DOHH2 (cell line): ENCODE results near the gene CEP63.

ENCODE experiments used
- EZH2phosphoT487 ChIP-seq: fragments of 200-600 bp; sonication (generic); IDR thresholded peaks from 2 replicates; pipeline ENCODE4 v1.6.1; 2017; ENCODE audit warnings: borderline replicate concordance, mild to moderate bottlenecking, antibody characterized with exemption, low read length, moderate library complexity, mixed read lengths
- TF ChIP-seq, protein P1 (sequence below): fragments of 200-600 bp; sonication (generic); IDR thresholded peaks from one replicate; pipeline ENCODE4 v1.5.1; 2014; ENCODE audit warnings: antibody characterized with exemption, mild to moderate bottlenecking, low read depth, low read length; ENCODE audit not compliant: poor library complexity, severe bottlenecking

DNA sequence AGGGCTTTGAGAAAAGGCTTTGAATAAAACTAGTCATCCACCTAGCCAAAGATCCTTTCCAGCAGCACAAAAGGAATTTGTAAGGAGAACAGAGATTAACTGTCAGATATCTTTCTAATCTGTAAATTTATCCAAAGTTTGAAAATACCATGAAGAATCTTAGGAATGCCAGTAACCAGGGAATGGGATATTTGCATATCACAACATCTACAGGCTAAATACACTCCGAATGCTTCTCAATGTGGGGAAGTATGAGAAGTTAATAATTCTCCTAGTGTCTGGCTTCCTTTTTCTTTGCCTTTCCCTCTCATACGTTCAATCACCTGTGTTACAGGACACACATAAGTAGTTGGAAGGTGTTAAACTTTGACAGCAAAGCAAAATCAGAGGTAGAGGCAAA is 7.9 kb upstream of the CEP63 start:
- TF ChIP-seq, protein P1, sequence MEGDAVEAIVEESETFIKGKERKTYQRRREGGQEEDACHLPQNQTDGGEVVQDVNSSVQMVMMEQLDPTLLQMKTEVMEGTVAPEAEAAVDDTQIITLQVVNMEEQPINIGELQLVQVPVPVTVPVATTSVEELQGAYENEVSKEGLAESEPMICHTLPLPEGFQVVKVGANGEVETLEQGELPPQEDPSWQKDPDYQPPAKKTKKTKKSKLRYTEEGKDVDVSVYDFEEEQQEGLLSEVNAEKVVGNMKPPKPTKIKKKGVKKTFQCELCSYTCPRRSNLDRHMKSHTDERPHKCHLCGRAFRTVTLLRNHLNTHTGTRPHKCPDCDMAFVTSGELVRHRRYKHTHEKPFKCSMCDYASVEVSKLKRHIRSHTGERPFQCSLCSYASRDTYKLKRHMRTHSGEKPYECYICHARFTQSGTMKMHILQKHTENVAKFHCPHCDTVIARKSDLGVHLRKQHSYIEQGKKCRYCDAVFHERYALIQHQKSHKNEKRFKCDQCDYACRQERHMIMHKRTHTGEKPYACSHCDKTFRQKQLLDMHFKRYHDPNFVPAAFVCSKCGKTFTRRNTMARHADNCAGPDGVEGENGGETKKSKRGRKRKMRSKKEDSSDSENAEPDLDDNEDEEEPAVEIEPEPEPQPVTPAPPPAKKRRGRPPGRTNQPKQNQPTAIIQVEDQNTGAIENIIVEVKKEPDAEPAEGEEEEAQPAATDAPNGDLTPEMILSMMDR = no peak
- no peak for TF ChIP-seq EZH2phosphoT487
